HEK293T (cell line): ENCODE measurements around the gene GPATCH4.

Source experiments
- BHLHE40 ChIP-seq: fragments of 450-650 bp; IDR thresholded peaks from 2 replicates; pipeline ENCODE4 v1.6.1; 2016; ENCODE audit warnings: mild to moderate bottlenecking, moderate library complexity, borderline replicate concordance
- FOXA1 ChIP-seq: fragments of 450-650 bp; IDR thresholded peaks from 2 replicates; pipeline ENCODE4 v1.6.1; 2016; ENCODE audit warnings: mild to moderate bottlenecking
- HDGF ChIP-seq: fragments of 450-650 bp; IDR thresholded peaks from 2 replicates; pipeline ENCODE4 v1.6.1; 2017; ENCODE audit warnings: antibody characterized with exemption, borderline replicate concordance
- LEF1 ChIP-seq: fragments of 450-650 bp; IDR thresholded peaks from 2 replicates; pipeline ENCODE4 v1.6.1; 2017; ENCODE audit warnings: mild to moderate bottlenecking, borderline replicate concordance
- PKNOX1 ChIP-seq: fragments of 450-650 bp; IDR thresholded peaks from 2 replicates; pipeline ENCODE4 v1.6.1; 2016
- SP1 ChIP-seq: fragments of 450-650 bp; IDR thresholded peaks from 2 replicates; pipeline ENCODE4 v1.6.1; 2017
- ZNF384 ChIP-seq: fragments of 450-650 bp; IDR thresholded peaks from 2 replicates; pipeline ENCODE4 v1.6.1; 2016

- TF ChIP-seq PKNOX1 (no peak), FOXA1 (no peak), SP1 (no peak), HDGF (no peak), ZNF384 (no peak), LEF1 (no peak), BHLHE40 (no peak)
Measured at GRCh38 chr1:156601122-156601830, at the start of gene GPATCH4.
